Measurements from ENCODE around the gene ZNF808. TPM values are rescaled to one million over a fixed set of nuclear protein-coding genes. Genes with fewer than 3 reads are reported as not detected.
"Not testable (repeated sequence)": the region's sequence is repeated elsewhere in the genome, so short reads cannot be mapped to it uniquely, and the experiment has no call there.

Gene ZNF808
- total RNA-seq, 6 donors from 2014 or later = 12.6 to 63.9 (median 25.3) TPM

DNA sequence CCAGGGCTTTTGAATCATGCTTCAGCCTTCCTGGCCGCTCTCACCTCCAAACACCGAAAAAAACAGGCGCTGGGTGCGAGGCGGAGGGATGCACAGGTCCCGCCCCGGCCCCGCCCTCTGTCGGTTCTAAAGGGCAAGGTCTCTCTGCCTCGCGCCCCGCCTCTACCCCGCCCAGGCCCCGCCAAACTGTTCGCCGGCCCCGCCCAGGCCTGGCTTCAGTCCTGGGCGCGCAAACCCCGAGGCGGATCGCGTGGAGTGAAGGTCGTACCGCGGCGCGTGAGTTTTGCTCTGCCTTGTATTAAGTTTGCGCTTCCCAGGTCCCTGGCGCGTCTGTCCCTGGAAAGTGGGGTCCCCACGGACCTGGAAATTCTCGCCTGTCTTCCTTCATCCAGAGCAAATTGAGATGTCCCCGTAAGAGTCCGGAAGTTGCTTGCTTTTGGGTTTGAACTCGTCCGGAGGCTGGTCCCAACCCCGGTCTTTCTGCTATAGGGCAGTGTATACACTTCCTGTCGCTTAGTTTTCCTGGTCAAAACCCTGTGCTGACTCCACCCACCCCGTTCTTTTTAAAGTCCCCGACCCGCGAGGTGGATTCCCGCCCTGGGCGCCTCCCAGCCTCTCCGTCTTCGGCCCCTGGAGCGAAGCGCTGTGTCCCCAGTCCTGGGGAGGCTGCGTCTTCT, 8.4 kb downstream of the ZNF808 start:
- no peaks in the 10 kb centered on the region for H3K27me3 ChIP-seq
- H3K9me3 ChIP-seq = peaks cover 0 to 21% (median 10%) of the 10 kb centered on the region in 4 donors
- peaks cover 2 to 17% (median 4%) of the 10 kb centered on the region in 4 donors for H3K36me3 ChIP-seq
- peak overlapping the region; percentile 41 to 61 (median 58) for H3K4me3 ChIP-seq
- peaks cover 0 to 5% (median 4%) of the 10 kb centered on the region in 4 donors for H3K4me1 ChIP-seq
- H3K27ac ChIP-seq = peak overlapping the region; percentile 69 to 80 (median 78)
- ATAC-seq (ENCODE audit: low FRiP score in 2 of 2) = peak; percentile 95 to 99
- peak; percentile 87 to 96 for DNase-seq
- peak in 2 of 4 donors; percentile 22 to 45 for TF ChIP-seq POLR2A (IDR thresholded peaks at IDR 0.05)
- TF ChIP-seq POLR2AphosphoS5 (IDR thresholded peaks at IDR 0.05) = peak; percentile 40 to 53
- no peak for TF ChIP-seq EP300 (IDR thresholded peaks at IDR 0.05)
- TF ChIP-seq, protein P1, sequence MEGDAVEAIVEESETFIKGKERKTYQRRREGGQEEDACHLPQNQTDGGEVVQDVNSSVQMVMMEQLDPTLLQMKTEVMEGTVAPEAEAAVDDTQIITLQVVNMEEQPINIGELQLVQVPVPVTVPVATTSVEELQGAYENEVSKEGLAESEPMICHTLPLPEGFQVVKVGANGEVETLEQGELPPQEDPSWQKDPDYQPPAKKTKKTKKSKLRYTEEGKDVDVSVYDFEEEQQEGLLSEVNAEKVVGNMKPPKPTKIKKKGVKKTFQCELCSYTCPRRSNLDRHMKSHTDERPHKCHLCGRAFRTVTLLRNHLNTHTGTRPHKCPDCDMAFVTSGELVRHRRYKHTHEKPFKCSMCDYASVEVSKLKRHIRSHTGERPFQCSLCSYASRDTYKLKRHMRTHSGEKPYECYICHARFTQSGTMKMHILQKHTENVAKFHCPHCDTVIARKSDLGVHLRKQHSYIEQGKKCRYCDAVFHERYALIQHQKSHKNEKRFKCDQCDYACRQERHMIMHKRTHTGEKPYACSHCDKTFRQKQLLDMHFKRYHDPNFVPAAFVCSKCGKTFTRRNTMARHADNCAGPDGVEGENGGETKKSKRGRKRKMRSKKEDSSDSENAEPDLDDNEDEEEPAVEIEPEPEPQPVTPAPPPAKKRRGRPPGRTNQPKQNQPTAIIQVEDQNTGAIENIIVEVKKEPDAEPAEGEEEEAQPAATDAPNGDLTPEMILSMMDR (IDR thresholded peaks at IDR 0.05) = peak in 3 of 6 experiments; percentile 11 to 27 (median 15)
- 16 to 21% methylated on average over 20 to 37 of the region's 50 CpGs for WGBS, 2 donors

DNA sequence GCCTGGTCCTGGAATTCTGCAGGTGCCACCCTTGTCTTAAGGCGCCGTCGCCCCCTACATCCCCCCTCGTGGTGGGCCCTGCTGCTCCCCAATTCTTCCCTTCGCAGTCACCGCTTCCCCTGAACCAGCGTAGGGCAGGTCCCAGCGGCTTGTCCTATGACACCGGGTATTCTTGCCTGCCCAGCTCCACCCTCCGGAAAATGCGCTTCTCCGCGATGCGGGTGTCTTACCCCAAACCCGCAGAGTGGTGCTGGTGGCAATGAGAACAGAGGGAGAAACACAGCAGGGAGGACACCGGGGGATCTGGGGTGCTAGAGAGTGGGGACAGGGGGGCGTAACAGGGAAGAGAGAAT, 9.0 kb downstream of the ZNF808 start:
- Histone ChIP-seq H3K36me3 (peaks cover 2 to 17% (median 4%) of the 10 kb centered on the region in 4 donors), H3K4me1 (peaks cover 0 to 5% (median 4%) of the 10 kb centered on the region in 4 donors), H3K27me3 (no peaks in the 10 kb centered on the region), H3K4me3 (peak overlapping the region; percentile 25 to 61 (median 58)), H3K9me3 (peaks cover 0 to 24% (median 11%) of the 10 kb centered on the region in 4 donors), H3K27ac (peak overlapping the region; percentile 69 to 80 (median 78))
- DNase-seq (peak in 1 of 2 donors; percentile 22), ATAC-seq (ENCODE audit: low FRiP score in 2 of 2) (peak; percentile 44 to 49)
- TF ChIP-seq POLR2A (IDR thresholded peaks at IDR 0.05) = no peak
- TF ChIP-seq POLR2AphosphoS5 (IDR thresholded peaks at IDR 0.05) = no peak
- TF ChIP-seq, protein P1 (IDR thresholded peaks at IDR 0.05) = no peak
- TF ChIP-seq EP300 (IDR thresholded peaks at IDR 0.05) = no peak
- 14 to 15% methylated on average over 16 of the region's 17 CpGs for WGBS, 2 donors

DNA sequence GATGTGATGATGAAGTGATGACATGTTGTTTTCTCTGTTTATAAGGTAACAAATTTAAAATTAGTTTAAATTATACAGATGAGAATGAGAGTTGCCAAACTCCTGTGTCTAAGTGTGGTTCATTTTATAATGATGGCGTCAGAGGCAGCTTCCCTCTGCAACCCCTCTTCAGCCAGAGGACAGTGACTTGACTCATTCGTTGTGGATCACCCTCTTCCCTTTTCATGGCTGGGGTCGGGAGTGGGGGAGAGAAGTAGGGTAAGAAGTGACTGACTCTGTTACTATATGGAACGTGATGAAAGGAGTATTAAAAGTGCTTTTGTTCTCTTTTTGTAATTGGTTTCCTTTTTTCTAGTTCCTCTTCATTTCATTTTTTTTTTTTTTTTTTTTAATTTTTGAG, 11.3 kb downstream of the ZNF808 start:
- not testable (repeated sequence) for ATAC-seq (ENCODE audit: low FRiP score in 2 of 2); H3K4me1 ChIP-seq; H3K27ac ChIP-seq; DNase-seq; H3K4me3 ChIP-seq; H3K27me3 ChIP-seq
- 61 to 66% methylated on average over 4 of the region's 4 CpGs for WGBS, 2 donors
- Histone ChIP-seq H3K9me3 (peaks cover 0 to 38% (median 14%) of the 10 kb centered on the region in 4 donors), H3K36me3 (peaks cover 5 to 14% (median 9%) of the 10 kb centered on the region in 4 donors)

DNA sequence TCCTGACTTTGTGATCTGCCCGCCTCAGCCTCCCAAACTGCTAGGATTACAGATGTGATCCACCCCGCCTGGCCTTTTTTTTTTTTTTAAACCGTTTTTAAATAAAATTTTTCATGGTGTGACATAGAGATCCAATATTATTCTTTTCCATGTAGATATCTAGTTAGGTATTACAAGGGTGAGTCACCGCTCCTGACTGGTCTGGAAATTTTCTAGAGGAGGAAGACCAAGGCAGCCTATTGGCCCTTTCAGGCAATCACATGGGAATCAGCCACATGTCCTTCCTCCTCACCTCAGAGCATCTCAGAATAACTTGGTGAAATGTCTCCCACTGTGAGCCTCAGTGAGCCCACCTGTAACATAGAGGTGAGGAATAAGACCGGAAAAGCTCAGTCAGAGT, 13.7 kb downstream of the ZNF808 start:
- H3K27me3 ChIP-seq; ATAC-seq (ENCODE audit: low FRiP score in 2 of 2); H3K4me3 ChIP-seq; H3K4me1 ChIP-seq; DNase-seq; H3K27ac ChIP-seq: not testable (repeated sequence)
- 95 to 96% methylated on average over 5 of the region's 5 CpGs for WGBS, 2 donors
- H3K36me3 ChIP-seq = peaks cover 12 to 34% (median 23%) of the 10 kb centered on the region in 4 donors
- peaks cover 0 to 39% (median 18%) of the 10 kb centered on the region in 4 donors for H3K9me3 ChIP-seq

DNA sequence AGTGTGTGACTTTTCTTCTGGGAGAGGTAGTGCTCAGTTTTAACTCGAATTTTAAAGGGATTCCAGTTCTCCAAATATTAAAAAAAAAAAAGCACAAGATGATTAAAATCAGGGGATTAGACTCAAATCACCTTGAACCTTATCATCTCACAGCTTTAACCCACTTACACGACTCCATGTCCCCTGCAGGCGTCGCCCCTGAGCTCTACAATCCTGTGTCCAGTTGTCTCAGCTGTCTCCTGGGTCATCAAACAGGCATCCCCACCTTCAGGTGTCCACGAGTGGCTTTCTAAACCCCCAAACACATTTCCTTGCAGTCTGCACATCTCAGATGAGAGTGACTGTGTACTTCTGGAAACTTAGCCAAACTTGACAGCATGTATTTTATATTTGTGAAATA, 14.1 kb downstream of the ZNF808 start:
- 88 to 91% methylated on average over 5 of the region's 5 CpGs for WGBS, 2 donors
- no peaks in the 10 kb centered on the region for H3K27me3 ChIP-seq
- H3K27ac ChIP-seq = no peak overlapping the region
- no peak for TF ChIP-seq POLR2A (IDR thresholded peaks at IDR 0.05)
- TF ChIP-seq EP300 (IDR thresholded peaks at IDR 0.05) = no peak
- TF ChIP-seq, protein P1 (IDR thresholded peaks at IDR 0.05) = no peak
- TF ChIP-seq POLR2AphosphoS5 (IDR thresholded peaks at IDR 0.05) = no peak
- peaks cover 0 to 7% (median 0%) of the 10 kb centered on the region in 4 donors for H3K4me1 ChIP-seq
- peaks cover 0 to 38% (median 18%) of the 10 kb centered on the region in 4 donors for H3K9me3 ChIP-seq
- no peak for ATAC-seq (ENCODE audit: low FRiP score in 2 of 2)
- H3K4me3 ChIP-seq = no peak overlapping the region
- no peak for DNase-seq
- peaks cover 12 to 38% (median 23%) of the 10 kb centered on the region in 4 donors for H3K36me3 ChIP-seq

DNA sequence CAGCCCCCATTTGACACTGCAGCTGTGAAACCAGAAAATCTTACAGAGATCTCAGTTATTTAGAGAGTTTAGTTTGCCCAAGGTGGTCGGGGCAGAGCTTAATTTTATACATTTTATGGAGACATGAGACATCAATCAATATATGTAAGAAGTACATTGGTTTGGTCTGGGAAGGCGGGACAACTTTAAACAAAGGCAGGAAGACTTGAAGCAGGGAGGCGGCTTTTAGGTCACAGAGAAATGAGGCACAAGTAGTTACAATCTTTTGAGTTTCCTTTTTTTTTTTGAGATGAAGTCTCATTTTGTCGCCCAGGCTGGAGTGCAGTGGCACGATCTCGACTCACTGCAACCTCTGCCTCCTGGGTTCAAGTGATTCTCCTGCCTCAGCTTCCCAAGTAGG, 15.1 kb downstream of the ZNF808 start:
- peaks cover 16 to 47% (median 28%) of the 10 kb centered on the region in 4 donors for H3K36me3 ChIP-seq
- not testable (repeated sequence) for H3K27ac ChIP-seq; H3K27me3 ChIP-seq; ATAC-seq (ENCODE audit: low FRiP score in 2 of 2); DNase-seq; H3K4me3 ChIP-seq; H3K4me1 ChIP-seq
- peaks cover 0 to 38% (median 20%) of the 10 kb centered on the region in 4 donors for H3K9me3 ChIP-seq
- 67 to 76% methylated on average over 6 of the region's 6 CpGs for WGBS, 2 donors
